Thyroid gland (tissue), 4 donors: ENCODE data around the gene COX8C.

ENCODE experiments used
- CTCF ChIP-seq, 6 experiments: fragments of 200-600 bp in 3 of 6; fragments of 450-650 bp in 3 of 6; sonication (generic) in 3 of 6; IDR thresholded peaks; one replicate each; pipeline ENCODE4 v1.5.1; 2016 to 2019; ENCODE audit warnings: antibody characterized with exemption in 6 of 6, mild to moderate bottlenecking in 2 of 6, inconsistent platforms in 1 of 6, moderate library complexity in 1 of 6
- POLR2A ChIP-seq, 2 donors: fragments of 450-650 bp; IDR thresholded peaks; one replicate each; pipeline ENCODE4 v1.6.1; 2017; ENCODE audit warnings: antibody characterized with exemption in 2 of 2, mild to moderate bottlenecking in 2 of 2, moderate library complexity in 1 of 2

DNA sequence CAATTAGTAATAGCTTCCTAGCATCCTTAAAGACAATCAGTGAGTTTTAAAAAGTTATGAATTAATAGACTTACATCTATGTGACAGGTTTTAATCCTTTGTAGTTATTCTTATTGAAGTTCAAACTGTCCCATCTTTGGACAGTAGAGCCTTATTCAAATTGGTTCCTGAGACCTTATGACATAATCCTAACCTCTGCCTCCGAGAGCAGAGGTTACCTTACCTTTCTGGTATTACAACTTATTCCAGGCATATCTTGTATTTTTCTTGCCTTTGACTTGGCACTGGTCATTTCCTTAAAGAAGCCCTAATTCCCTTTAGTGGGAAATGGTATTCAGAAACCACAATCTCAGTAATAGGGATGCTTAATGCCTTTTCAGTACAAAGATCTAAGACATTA, 35.9 kb upstream of the COX8C start:
- TF ChIP-seq CTCF (IDR thresholded peaks at IDR 0.05) = no peak
- no peak for TF ChIP-seq POLR2A (IDR thresholded peaks at IDR 0.05)
